ENCODE results near the gene EYS.
"Not testable (repeated sequence)": the region's sequence is repeated elsewhere in the genome, so short reads cannot be mapped to it uniquely, and the experiment has no call there.

The EYS gene

GRCh38 chr6:65112435-65112834 lies 594.6 kb downstream of the EYS start:
- FAIRE-seq (no peak), DNase-seq (ENCODE audit: low spot score) (no peak)

DNA sequence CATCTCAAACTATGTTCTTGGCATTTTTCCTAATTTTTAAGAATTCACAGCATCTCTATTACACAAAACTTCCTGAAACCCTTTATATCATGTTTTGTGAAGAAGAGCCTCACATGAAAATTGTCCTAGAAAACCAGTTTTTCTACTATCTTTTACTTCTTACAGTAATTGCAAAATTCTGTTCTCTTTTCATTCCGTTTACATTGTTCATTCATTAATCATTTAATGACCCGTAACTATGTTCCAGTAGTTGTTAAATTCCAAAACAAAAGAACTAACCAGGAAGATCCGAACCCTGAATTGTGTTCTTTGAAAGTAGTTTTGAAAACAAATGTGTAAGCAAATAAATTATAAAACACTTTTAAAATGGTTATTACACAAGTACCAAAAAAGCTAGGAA lies 597.0 kb downstream of the EYS start:
- FAIRE-seq (no peak), DNase-seq (ENCODE audit: low spot score) (no peak)

GRCh38 chr6:65098349-65098748 lies 608.7 kb downstream of the EYS start:
- FAIRE-seq (no peak), DNase-seq (ENCODE audit: low spot score) (no peak)

- FAIRE-seq (no peak), DNase-seq (ENCODE audit: low spot score) (no peak)
Observed at GRCh38 chr6:65091561-65091960, 615.5 kb downstream of the EYS start.

- DNase-seq (ENCODE audit: low spot score) = no peak
- FAIRE-seq = no peak
Observed at GRCh38 chr6:65088575-65088974, 618.5 kb downstream of the EYS start.

DNA sequence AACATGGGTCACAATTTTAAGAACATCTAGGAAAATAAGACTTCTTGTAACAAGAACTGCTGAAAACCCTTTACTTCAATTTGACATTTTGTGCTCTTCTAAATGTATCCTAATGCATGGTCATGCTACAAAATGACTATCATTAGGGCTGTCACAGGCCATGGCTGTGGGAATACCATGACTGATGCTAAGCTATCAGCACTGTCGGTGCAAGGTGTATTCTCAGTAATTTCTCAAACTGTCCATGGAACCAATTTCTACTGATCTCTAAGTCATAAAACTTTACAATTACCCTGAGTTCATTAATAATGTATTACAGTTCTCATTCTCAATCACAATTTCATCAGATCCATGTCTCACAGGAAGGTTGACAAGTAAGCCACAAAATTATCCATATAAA lies 625.3 kb downstream of the EYS start:
- DNase-seq (ENCODE audit: low spot score) (no peak), FAIRE-seq (no peak)

DNA sequence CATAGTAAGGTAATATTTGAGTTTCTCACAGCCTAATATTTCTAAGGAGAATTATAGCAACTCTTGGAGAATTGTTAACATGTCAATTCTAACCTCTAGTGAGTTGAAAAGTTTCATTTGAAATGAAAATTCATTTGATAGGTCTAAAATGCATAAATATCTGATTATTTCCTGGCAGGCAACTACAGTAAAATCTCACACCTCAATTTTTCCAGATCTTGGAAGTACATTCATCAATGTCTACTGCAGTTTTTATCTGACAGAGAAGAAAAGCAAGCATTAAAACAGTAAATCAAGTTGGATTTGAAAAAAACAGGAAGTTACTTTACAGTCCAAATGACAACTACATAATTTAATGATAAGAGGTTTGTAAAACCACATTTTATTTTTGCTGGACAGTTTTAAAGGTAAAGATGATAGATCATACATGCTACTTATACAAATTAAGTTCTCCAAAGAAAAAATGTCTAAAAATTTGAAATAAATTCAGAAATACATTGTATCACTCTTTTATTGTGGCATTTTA lies 631.3 kb downstream of the EYS start:
- DNase-seq (ENCODE audit: low spot score) (no peak), FAIRE-seq (no peak)

DNA sequence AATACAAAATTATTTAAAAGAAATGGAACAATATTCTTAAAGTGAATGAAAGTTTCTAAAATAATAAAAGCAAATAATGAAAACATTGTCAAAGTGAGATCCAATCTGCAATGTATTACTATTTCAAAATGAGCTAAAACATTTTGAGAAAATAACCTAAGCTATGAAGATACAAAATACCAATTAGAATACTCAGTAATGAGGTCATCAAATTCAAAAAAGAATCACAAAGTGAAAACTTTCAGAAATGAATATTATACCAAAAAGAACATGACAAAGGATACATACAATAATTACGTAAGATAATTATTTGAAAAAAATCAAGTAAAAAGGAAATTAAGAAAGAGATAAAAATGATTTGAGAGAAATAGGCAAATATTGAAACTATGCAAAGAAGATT lies 634.5 kb downstream of the EYS start:
- DNase-seq (ENCODE audit: low spot score) (no peak), FAIRE-seq (peak; percentile 28)

- DNase-seq (ENCODE audit: low spot score) = no peak
- FAIRE-seq = no peak
Observed at GRCh38 chr6:65071480-65071879, 635.5 kb downstream of the EYS start.

DNA sequence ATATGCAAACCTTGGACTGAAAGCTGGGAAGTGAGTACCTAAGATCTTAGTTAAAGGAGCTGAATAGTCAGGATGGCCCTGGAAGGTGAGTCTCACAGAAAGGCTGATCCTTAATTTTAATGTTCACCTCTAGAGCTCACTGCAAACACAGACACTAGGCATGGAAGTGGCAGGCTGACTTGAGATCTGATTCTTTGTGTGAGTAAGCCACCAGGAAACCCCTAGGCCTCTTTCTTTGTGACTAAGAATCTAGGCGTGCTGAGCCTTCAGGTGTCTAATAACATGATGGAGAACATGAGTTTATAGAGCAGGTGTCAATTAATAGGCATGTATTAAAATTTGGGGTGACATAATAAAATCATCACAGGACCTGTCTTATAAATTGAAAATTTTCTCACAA lies 642.2 kb downstream of the EYS start:
- DNase-seq (ENCODE audit: low spot score) (no peak), FAIRE-seq (no peak)

DNA sequence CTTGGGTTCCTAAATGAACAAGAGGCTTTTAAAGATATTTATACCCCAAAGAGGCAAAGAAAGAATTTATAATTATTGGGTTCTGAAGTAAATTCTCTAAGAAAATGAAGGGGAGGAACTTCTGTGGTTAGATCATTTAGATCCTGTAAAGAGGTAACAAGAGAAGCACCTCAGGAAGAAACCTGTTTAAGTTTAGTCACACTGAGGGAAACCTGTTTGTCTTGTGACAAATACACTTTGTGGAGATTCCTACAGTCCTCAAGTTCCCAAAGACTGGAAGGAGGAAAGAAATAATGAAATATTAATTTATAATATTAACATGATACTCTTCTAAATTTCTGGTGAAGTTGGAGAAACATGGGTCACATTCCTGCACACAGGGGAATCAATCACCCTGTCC lies 647.5 kb downstream of the EYS start:
- FAIRE-seq = no peak
- DNase-seq (ENCODE audit: low spot score) = no peak

GRCh38 chr6:65055545-65055944 lies 651.5 kb downstream of the EYS start:
- FAIRE-seq (no peak), DNase-seq (ENCODE audit: low spot score) (no peak)

DNA sequence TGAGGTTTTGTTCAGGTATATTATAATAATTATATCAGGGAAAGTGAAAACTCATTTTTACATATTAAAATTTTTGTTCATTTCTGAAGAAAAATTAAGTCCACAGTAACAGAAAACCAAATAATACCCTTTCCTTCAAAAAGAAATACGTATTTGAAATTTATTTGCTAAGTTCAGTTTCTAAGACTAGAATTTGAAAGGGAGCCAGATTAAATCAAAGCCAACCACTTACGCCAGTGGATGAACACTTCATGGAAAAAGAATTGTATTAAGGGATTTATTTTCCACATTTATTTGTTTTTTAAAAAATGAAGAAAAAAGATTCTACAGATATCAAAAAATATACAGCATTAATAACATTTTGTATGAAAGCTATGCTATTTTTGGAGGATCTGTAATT lies 654.4 kb downstream of the EYS start:
- DNase-seq (ENCODE audit: low spot score) (no peak), FAIRE-seq (no peak)

DNA sequence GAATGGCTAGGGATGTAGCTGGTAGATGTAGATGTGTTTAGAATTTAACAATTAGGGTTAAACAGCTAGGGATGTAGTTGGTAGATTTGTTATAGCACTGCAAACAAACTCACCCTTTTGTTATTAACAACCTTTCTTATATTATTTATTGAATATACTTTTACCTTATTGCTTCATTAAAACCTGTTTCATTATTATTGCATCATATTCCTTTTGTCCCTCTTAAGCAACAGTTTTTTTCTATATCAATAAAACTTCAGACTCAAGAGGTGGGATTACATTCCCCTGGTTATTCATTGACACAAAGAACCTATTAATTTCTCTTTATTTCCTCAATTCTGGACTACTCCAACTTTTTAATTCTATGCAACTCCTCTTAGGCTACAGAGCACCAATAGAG lies 661.2 kb downstream of the EYS start:
- DNase-seq (ENCODE audit: low spot score) = no peak
- FAIRE-seq = no peak

DNA sequence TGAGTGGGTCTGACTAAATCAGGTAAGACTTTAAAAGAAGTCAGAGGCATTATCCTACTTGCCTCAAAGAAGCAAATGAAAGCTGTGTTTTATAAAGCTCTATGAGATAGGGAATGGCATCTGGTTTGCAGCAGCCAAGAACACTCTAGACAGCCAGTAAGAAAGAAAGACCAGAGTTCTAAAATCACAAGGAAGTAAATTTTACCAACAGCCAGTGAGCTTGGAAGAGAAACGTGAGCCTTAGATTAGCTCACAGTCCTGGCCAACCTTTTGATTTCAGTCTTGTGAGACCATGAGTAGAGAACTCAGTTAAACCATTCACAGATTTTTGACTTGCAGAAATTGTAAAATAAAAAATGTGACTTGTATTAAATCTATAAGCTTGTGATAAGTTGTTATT lies 693.0 kb downstream of the EYS start:
- DNase-seq (ENCODE audit: low spot score) = no peak
- no peak for FAIRE-seq

DNA sequence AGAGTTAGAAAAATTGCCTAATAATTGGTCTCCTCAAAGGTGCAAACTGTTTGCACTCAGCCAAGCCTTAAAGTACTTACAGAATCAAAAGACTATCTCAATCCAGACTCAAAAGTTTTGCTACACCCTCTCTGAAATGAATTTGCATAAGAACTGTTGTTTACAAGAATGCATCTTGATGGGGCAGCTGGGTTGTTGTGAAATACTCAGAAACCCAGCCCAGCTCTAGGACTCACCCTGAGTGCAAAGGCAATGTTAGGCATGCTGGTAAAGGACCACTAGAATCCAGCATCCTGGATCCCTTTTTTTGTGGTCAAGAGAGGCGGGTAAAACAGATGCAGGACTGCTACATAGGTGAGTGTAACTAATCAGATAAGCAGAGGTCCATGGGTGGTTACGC lies 700.2 kb downstream of the EYS start:
- DNase-seq (ENCODE audit: low spot score) = no peak
- FAIRE-seq = no peak

GRCh38 chr6:65004283-65004682 lies 702.7 kb downstream of the EYS start:
- FAIRE-seq = no peak
- no peak for DNase-seq (ENCODE audit: low spot score)

DNA sequence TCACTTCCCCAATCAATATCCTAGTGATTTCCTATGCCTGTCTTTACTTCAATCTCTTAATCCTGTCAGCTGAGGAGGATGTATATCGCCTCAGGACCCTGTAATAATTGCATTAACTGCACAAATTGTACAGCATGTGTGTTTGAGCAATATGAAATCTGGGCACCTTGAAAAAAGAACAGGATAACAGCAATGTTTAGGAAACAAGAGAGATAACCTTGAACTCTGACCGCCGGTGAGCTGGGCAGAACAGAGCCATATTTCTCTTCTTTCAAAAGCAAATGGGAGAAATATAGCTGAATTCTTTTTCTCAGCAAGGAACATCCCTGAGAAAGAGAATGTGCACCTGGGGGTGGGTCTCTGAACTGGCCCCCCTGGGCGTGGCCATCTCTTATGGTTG lies 704.1 kb downstream of the EYS start:
- not testable (repeated sequence) for FAIRE-seq; DNase-seq (ENCODE audit: low spot score)

DNA sequence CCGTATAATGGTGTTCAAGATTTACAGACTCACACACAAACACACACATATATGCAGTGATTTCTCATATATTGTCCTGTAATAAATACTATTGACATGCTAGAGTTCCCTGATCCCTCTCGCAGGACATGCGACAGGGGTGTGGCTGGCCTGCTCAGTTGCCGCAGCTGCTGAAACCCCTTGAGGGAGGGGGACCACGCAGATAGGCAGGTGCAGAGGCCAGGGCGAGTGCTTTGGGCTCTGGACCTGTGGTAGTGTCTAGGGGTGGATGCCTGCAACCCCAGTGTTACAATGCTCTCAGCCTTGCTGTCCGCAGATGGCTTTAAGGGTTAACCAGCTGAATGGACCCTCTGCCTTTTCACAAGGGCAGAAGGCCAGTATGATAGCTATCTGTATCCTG lies 706.2 kb downstream of the EYS start:
- DNase-seq (ENCODE audit: low spot score) = no peak
- FAIRE-seq = no peak

- no peak for DNase-seq (ENCODE audit: low spot score)
- FAIRE-seq = no peak
Observed at GRCh38 chr6:64998204-64998603, 708.8 kb downstream of the EYS start.

DNA sequence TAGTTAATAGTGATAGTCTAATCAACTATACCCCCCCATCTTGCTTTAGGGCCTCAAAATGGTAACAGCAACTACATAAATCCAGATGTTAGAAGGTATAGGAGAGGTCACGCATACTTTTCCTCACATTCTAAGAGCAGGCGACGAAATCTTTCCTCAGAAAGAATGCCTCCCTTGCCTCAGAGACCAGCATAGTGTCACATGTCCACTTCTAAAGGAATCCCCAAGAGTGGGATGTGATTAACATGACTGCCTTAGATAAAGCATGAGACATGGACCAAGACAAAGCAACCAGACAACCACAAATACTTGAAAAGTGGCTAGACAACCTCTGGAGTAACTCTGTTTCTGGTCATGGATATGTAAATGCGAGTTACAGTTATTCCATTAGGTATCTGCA lies 710.7 kb downstream of the EYS start:
- FAIRE-seq (no peak), DNase-seq (ENCODE audit: low spot score) (no peak)

GRCh38 chr6:64990652-64991304 lies 716.2 kb downstream of the EYS start:
- FAIRE-seq = no peak

DNA sequence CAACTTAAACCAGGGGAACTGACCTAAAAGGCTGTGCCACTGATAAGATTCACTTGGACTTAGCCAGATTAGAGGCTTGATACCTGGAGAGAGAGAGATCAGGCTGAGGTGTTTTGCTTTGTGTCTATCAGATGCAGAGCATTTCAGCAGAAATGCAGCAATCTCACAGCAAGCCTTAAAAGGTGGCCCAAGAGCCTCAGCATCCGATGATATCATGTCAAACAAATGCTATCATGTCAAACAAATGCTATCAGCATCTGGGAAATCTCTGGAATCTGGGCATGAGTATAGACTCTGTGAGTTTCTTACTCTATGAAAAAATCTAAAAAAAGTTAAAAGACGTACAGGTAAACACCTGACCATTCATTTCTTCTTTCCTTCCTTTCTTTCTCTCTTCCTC lies 718.9 kb downstream of the EYS start:
- FAIRE-seq = no peak

More at GRCh38 chr6:64990652-64991304, 716.2 kb downstream of the EYS start:
- DNase-seq (ENCODE audit: low spot score) = no peak

GRCh38 chr6:64987066-64987465 lies 720.0 kb downstream of the EYS start:
- DNase-seq (ENCODE audit: low spot score) (no peak), FAIRE-seq (no peak)

More for the DNA sequence above, 718.9 kb downstream of the EYS start:
- no peak for DNase-seq (ENCODE audit: low spot score)
